Bronchial epithelial cell (primary cell): ENCODE data around the gene ACAD11. TPM values are rescaled to one million over a fixed set of nuclear protein-coding genes. Genes with fewer than 3 reads are reported as not detected.

Experiments
- DNase-seq: peaks from one replicate; pipeline ENCODE4 v3.0.0-alpha.2; 2010; ENCODE audit warnings: low read depth
- FAIRE-seq: peaks from 2 replicates; lab custom pipeline; 2011; peaks lifted over from hg19 to GRCh38; lab: Jason Lieb, UNC
- H3K27me3 ChIP-seq: 2 replicates; pipeline ENCODE4 v1.5.1; 2011; ENCODE audit warnings: low read length; ENCODE audit not compliant: control insufficient read depth, insufficient read depth
- H3K36me3 ChIP-seq: 2 replicates; pipeline ENCODE4 v1.5.1; 2011; ENCODE audit warnings: low read length; ENCODE audit not compliant: control insufficient read depth, insufficient read depth
- H3K4me3 ChIP-seq: 2 replicates; pipeline ENCODE4 v1.5.1; 2011; ENCODE audit warnings: mild to moderate bottlenecking, low read depth, low read length, control low read depth
- CTCF ChIP-seq: IDR thresholded peaks from 2 replicates; pipeline ENCODE4 v1.5.1; 2011; ENCODE audit warnings: mild to moderate bottlenecking, moderate library complexity, low read length, control low read depth, inconsistent platforms; ENCODE audit not compliant: insufficient read depth, severe bottlenecking
- total RNA-seq: library from RNA; depleted of rRNA; stranded (reverse); fragments of >200 nt; gene quantifications from 2 replicates; pipeline ENCODE4 v1.2.1, GENCODE V29; 2014

Gene ACAD11
- 27.4 and 39.3 TPM in 2 replicates for total RNA-seq

DNA sequence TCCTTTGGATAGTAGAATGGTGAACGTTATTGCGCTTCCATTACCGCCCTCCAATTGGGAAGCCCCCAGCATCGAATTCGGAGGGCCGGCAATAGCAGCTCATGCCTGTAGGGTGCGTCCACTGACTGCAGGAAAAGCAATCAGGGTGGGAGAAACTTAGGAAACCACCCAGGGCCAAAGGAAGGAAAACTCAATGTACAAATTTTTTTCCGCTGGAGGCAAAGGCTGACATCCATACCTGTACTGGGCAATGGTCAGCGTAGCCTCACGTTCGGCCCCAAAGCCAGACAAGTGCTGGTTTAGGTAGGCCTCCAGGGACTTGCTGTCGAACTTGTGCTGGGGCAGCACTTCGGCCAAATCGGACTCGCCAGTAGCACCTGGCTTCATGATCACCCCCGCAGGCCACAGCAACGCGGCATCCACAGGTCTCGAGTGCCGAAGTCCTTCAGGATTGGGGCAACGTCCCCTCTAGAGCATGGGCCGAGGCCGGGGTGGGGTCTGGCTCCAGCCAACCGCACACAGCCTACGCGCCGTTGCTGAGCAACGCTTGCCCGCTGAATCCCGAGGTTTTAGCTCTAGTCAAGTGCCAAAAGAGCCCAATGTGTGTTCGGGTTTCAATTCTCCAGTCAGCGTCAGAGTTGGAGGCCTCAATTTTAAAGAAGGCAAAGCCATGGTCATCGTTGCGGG is at the start of gene ACAD11:
TSS of gene ACAD11 (minus strand) at position 445 of the 687 bp plus-strand sequence. CDS start at position 387, 58 bp downstream.
- no peaks in the 10 kb centered on the region for H3K36me3 ChIP-seq
- no peak for FAIRE-seq
- TF ChIP-seq CTCF, result peak; percentile 52
- H3K27me3 ChIP-seq, result no peaks in the 10 kb centered on the region
- peak within 1 kb of the TSS; percentile 85 for H3K4me3 ChIP-seq
- DNase-seq, result peak; percentile 61

- DNase-seq (no peak), FAIRE-seq (no peak)
- H3K36me3 ChIP-seq, result peaks cover 8% of the 10 kb centered on the region
- no peak for TF ChIP-seq CTCF
- H3K27me3 ChIP-seq, result no peaks in the 10 kb centered on the region
- H3K4me3 ChIP-seq, result no peak overlapping the region
These were observed 44.1 kb upstream of the ACAD11 start for GRCh38 chr3:132703733-132704132.

- H3K27me3 ChIP-seq, result no peaks in the 10 kb centered on the region
- no peak overlapping the region for H3K4me3 ChIP-seq
- no peak for FAIRE-seq
- no peak for DNase-seq
- H3K36me3 ChIP-seq, result peaks cover 8% of the 10 kb centered on the region
- TF ChIP-seq CTCF, result no peak
These were observed 35.8 kb upstream of the ACAD11 start for GRCh38 chr3:132695422-132695821.

DNA sequence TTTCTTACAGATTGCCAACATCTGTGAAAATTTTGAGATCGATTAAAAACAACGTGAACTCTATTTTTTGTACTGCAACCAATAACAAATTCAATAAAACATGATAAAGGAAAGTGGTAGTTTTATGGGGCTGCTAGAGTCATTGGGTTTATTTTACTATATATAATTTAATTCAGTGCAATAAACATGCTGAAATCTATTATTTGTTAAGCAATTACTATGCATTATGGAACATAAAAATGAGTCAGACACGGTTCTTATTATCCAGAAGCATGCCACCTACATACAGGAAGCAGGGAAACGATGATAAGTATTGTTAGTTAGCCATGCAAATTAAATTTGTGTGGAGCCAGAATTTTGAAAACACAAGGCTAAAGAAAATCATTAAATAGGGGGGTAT is 35.4 kb upstream of the ACAD11 start:
- DNase-seq (no peak), FAIRE-seq (no peak)
- Histone ChIP-seq H3K4me3 (no peak overlapping the region), H3K27me3 (no peaks in the 10 kb centered on the region), H3K36me3 (peaks cover 8% of the 10 kb centered on the region)
- no peak for TF ChIP-seq CTCF

DNA sequence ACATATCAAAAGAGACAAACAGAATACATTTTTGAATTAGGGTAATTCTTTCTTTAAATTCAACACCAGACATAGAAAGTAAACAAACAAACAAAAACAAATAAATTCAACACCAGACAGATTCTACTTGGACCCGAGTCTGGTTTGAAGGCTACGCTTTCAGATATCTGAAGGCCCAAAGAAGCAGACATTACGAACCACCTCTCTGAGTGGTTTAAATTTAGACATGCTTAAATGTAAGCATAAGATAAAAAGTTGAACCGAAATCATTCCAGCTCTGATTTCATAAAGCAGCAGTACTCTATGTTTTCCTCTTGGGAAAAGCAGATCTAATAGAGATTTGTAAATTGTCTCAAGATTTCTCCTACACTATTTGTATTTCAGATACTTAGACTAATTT is 30.4 kb upstream of the ACAD11 start:
- no peak for DNase-seq
- no peak for TF ChIP-seq CTCF

DNA sequence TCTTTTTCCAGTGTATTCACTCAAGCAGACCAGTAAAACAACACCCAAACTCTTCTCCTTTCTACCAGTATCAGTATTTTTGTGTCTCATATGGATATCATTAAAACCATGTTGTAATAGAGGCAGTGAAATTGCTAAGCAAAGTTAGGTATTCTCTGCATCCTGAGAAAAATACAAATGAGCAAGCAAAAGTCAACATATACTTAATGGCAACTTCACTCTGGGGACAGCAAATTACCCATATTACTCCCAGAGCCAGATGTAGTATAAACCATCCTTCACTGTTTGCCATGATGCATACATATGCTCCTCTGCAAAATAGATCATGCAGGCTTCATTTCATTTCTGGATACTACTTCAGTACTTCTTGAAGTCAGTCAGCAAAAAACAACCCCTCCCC is 22.6 kb upstream of the ACAD11 start:
- FAIRE-seq (no peak), DNase-seq (no peak)
- peaks cover 3% of the 10 kb centered on the region for H3K36me3 ChIP-seq
- no peaks in the 10 kb centered on the region for H3K27me3 ChIP-seq
- no peak for TF ChIP-seq CTCF
- H3K4me3 ChIP-seq, result no peak overlapping the region

More for the DNA sequence above, 30.4 kb upstream of the ACAD11 start:
- no peak for FAIRE-seq
- H3K36me3 ChIP-seq, result peaks cover 10% of the 10 kb centered on the region
- H3K27me3 ChIP-seq, result no peaks in the 10 kb centered on the region
- H3K4me3 ChIP-seq, result no peak overlapping the region
